CD4-positive, alpha-beta T cell (primary cell): ENCODE measurements around the gene DNER. TPM values are rescaled to one million over a fixed set of nuclear protein-coding genes. Genes with fewer than 3 reads are reported as not detected.

Source experiments
- ATAC-seq: fragments of 200-7000 bp; cut with Tn5 transposase; one replicate; pipeline ENCODE4 v1.10.0; 2022; ENCODE audit warnings: mild to moderate bottlenecking; ENCODE audit not compliant: poor library complexity
- CTCF ChIA-PET: fragments of 350-600 bp; sonication (Branson Sonifier 250); formaldehyde crosslinking; loops from one replicate; lab custom pipeline; 2021; ENCODE audit warnings: antibody characterized with exemption, inconsistent platforms; lab: Charles Lee
- POLR2A ChIA-PET: fragments of 350-600 bp; sonication (Branson Sonifier 250); formaldehyde crosslinking; loops from one replicate; lab custom pipeline; 2021; ENCODE audit warnings: antibody characterized with exemption, inconsistent platforms; lab: Charles Lee
- DNase-seq, 14 experiments: peaks; one replicate each; pipeline ENCODE4 v3.0.0-alpha.2; 2013 to 2020; ENCODE audit warnings: mixed read lengths in 2 of 14
- H3K27ac ChIP-seq, 2 donors: one replicate each; pipeline versions ENCODE4 v1.5.1 to v1.7.0; 2013; ENCODE audit warnings: low read length in 2 of 2, low read depth in 1 of 2, mild to moderate bottlenecking in 1 of 2
- H3K27me3 ChIP-seq, 2 experiments: 1 replicate in 1 of 2; 2 replicates in 1 of 2; pipeline versions ENCODE4 v1.6.1 to v1.7.0; 2013; ENCODE audit warnings: low read length in 2 of 2, control low read depth in 1 of 2, mild to moderate bottlenecking in 1 of 2, moderate library complexity in 1 of 2; ENCODE audit not compliant: insufficient read depth in 2 of 2, control insufficient read depth in 1 of 2
- H3K36me3 ChIP-seq: one replicate; pipeline ENCODE4 v1.6.1; 2013; ENCODE audit warnings: low read length, control low read depth; ENCODE audit not compliant: insufficient read depth
- H3K4me1 ChIP-seq: one replicate; pipeline ENCODE4 v1.6.1; 2013; ENCODE audit warnings: low read length, control low read depth; ENCODE audit not compliant: insufficient read depth
- H3K4me3 ChIP-seq: one replicate; pipeline ENCODE4 v1.5.1; 2013; ENCODE audit warnings: mild to moderate bottlenecking, low read length, moderate library complexity
- H3K9me3 ChIP-seq, 2 experiments: 1 replicate in 1 of 2; 2 replicates in 1 of 2; pipeline versions ENCODE4 v1.6.1 to v1.7.0; 2013; ENCODE audit warnings: low read length in 2 of 2, mild to moderate bottlenecking in 2 of 2, control low read depth in 1 of 2, moderate library complexity in 1 of 2; ENCODE audit not compliant: control insufficient read depth in 1 of 2, insufficient read depth in 1 of 2
- H3K27ac Mint-ChIP-seq: one replicate; pipeline ENCODE4 v1.8.0; 2020; ENCODE audit warnings: mixed read lengths
- H3K27me3 Mint-ChIP-seq: one replicate; pipeline ENCODE4 v1.8.0; 2021; ENCODE audit warnings: mixed read lengths
- H3K36me3 Mint-ChIP-seq: one replicate; pipeline ENCODE4 v1.8.0; 2021; ENCODE audit warnings: low read depth, mixed read lengths
- H3K4me1 Mint-ChIP-seq: one replicate; pipeline ENCODE4 v1.8.0; 2021; ENCODE audit warnings: low read depth, mixed read lengths
- H3K4me3 Mint-ChIP-seq: one replicate; pipeline ENCODE4 v1.8.0; 2020; ENCODE audit warnings: mild to moderate bottlenecking, mixed read lengths
- H3K9me3 Mint-ChIP-seq: one replicate; pipeline ENCODE4 v1.8.0; 2020; ENCODE audit warnings: mixed read lengths
- intact Hi-C, 2 experiments: fragments of 100-400 bp; cut with DNase I in 1 of 2; cut with micrococcal nuclease in 1 of 2; formaldehyde crosslinking; loops; one replicate each; pipeline versions ENCODE4 v1.15.1 to v1.9.0; 2023 to 2025; cut with DNase I, micrococcal nuclease
- total RNA-seq, 174 experiments: library from RNA in 2 of 174; stranded (reverse) in 2 of 174; gene quantifications; one replicate each; pipeline ENCODE4 v1.2.3 and lab custom pipeline; 2021 to 2026
- TF ChIP-seq, protein P1 (sequence below): fragments of 200-600 bp; IDR thresholded peaks from one replicate; pipeline ENCODE4 v1.8.0; 2022; ENCODE audit warnings: antibody characterized with exemption, mild to moderate bottlenecking

Gene DNER
- total RNA-seq, 2 experiments from 2014 or later, result not detected

- POLR2A ChIA-PET, result no interaction called here
- Mint-ChIP-seq H3K4me1 (no peaks in the 10 kb centered on the region), H3K9me3 (no peaks in the 10 kb centered on the region), H3K27ac (no peak overlapping the region), H3K27me3 (peaks cover 44% of the 10 kb centered on the region), H3K36me3 (no peaks in the 10 kb centered on the region), H3K4me3 (no peak overlapping the region)
- H3K9me3 ChIP-seq, result no peaks in the 10 kb centered on the region
- ATAC-seq (no peak), DNase-seq (no peak)
- TF ChIP-seq, protein P1, sequence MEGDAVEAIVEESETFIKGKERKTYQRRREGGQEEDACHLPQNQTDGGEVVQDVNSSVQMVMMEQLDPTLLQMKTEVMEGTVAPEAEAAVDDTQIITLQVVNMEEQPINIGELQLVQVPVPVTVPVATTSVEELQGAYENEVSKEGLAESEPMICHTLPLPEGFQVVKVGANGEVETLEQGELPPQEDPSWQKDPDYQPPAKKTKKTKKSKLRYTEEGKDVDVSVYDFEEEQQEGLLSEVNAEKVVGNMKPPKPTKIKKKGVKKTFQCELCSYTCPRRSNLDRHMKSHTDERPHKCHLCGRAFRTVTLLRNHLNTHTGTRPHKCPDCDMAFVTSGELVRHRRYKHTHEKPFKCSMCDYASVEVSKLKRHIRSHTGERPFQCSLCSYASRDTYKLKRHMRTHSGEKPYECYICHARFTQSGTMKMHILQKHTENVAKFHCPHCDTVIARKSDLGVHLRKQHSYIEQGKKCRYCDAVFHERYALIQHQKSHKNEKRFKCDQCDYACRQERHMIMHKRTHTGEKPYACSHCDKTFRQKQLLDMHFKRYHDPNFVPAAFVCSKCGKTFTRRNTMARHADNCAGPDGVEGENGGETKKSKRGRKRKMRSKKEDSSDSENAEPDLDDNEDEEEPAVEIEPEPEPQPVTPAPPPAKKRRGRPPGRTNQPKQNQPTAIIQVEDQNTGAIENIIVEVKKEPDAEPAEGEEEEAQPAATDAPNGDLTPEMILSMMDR, result no peak
- no peaks in the 10 kb centered on the region for H3K4me1 ChIP-seq
- intact Hi-C loops, result no loop called here
- H3K27ac ChIP-seq, result no peak overlapping the region
- CTCF ChIA-PET, result no interaction called here
- no peaks in the 10 kb centered on the region for H3K36me3 ChIP-seq
- peaks cover 13 to 17% of the 10 kb centered on the region in 2 experiments for H3K27me3 ChIP-seq
- no peak overlapping the region for H3K4me3 ChIP-seq
These were observed 10.3 kb downstream of the DNER start for GRCh38 chr2:229703909-229704630.

DNA sequence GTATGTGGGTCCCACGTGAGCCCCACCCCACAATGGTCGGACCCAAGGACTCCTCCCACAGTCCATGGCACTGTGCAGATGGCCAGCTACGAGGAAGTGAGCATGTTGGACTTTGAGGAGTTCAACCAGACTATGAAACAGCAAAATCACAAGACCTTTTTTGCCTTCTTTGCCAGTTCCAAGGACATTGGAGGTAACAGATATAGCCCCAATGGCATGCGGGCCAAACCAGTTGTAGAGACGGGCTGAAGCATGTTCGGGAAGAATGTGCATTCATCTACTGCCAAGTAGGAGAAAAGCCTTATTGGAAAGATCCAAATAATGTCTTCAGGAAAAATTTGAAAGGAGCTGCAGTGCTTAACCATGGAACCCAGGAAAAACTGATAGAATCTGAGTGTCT, 12.6 kb downstream of the DNER start:
- no peaks in the 10 kb centered on the region for H3K36me3 Mint-ChIP-seq
- H3K4me3 Mint-ChIP-seq, result no peak overlapping the region
- no peaks in the 10 kb centered on the region for H3K9me3 ChIP-seq
- POLR2A ChIA-PET, result no interaction called here
- CTCF ChIA-PET, result no interaction called here
- H3K27ac ChIP-seq, result no peak overlapping the region
- no peaks in the 10 kb centered on the region for H3K9me3 Mint-ChIP-seq
- TF ChIP-seq, protein P1, result no peak
- H3K4me3 ChIP-seq, result no peak overlapping the region
- no peak overlapping the region for H3K27ac Mint-ChIP-seq
- DNase-seq (no peak), ATAC-seq (no peak)
- H3K36me3 ChIP-seq, result no peaks in the 10 kb centered on the region
- peaks cover 49% of the 10 kb centered on the region for H3K27me3 Mint-ChIP-seq
- H3K27me3 ChIP-seq, result peaks cover under 1 to 8% of the 10 kb centered on the region in 2 experiments
- H3K4me1 Mint-ChIP-seq, result no peaks in the 10 kb centered on the region
- intact Hi-C loops, result no loop called here
- no peaks in the 10 kb centered on the region for H3K4me1 ChIP-seq

DNA sequence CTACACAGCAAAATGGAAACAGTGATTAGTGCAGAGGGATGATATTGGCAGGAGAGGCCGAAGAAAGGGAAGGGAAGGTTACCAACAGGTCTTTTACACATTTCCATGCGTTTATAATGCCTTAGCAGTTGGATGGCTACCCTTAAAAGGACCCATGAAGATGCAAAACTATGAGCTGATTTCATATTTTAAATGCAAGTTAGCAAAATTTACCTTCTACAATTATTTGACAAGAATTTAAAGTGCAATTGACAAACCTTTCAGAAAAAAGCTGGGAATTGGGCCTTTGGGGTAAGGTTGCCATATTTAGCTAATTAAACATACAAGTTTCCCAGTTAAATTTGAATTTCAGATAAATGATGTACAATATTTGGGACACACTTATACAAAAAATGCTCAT, 13.3 kb downstream of the DNER start:
- no peaks in the 10 kb centered on the region for H3K4me1 Mint-ChIP-seq
- TF ChIP-seq, protein P1, result no peak
- intact Hi-C loops, result no loop called here
- Histone ChIP-seq H3K27ac (no peak overlapping the region), H3K9me3 (no peaks in the 10 kb centered on the region), H3K36me3 (no peaks in the 10 kb centered on the region), H3K27me3 (peaks cover 5 to 13% of the 10 kb centered on the region in 2 experiments), H3K4me3 (no peak overlapping the region), H3K4me1 (no peaks in the 10 kb centered on the region)
- H3K9me3 Mint-ChIP-seq, result no peaks in the 10 kb centered on the region
- no peak for ATAC-seq
- H3K27ac Mint-ChIP-seq, result no peak overlapping the region
- ChIA-PET CTCF (interaction anchor here (0.7 kb wide), 1 partner anchor 9 kb away, joined by 3 read pairs; no protein-coding TSS in a partner anchor), POLR2A (no interaction called here)
- no peaks in the 10 kb centered on the region for H3K36me3 Mint-ChIP-seq
- DNase-seq, result no peak
- peaks cover 55% of the 10 kb centered on the region for H3K27me3 Mint-ChIP-seq
- H3K4me3 Mint-ChIP-seq, result no peak overlapping the region
